Spleen (tissue), 7 donors: ENCODE data around the gene FMOD.

Experiments used
- POLR2A ChIP-seq, 3 donors: fragments of 450-650 bp; IDR thresholded peaks; one replicate each; pipeline ENCODE4 v1.5.1; 2017; ENCODE audit warnings: antibody characterized with exemption in 3 of 3, mild to moderate bottlenecking in 1 of 3
- POLR2AphosphoS5 ChIP-seq, 3 donors: sonication (generic); formaldehyde crosslinking; IDR thresholded peaks; one replicate each; pipeline ENCODE4 v1.5.1; 2017; ENCODE audit warnings: antibody characterized with exemption in 3 of 3
- TF ChIP-seq, protein P1 (sequence below), 11 experiments: fragments of 200-600 bp in 7 of 11; fragments of 450-650 bp in 4 of 11; sonication (generic) in 4 of 11; IDR thresholded peaks in 8 of 11; conservative IDR thresholded peaks in 3 of 11; 1 replicate in 7 of 11; 2 replicates in 4 of 11; pipeline versions ENCODE4 v1.4.0 to v1.8.0; 2016 to 2021; ENCODE audit warnings: antibody characterized with exemption in 11 of 11, inconsistent platforms in 4 of 11, mild to moderate bottlenecking in 1 of 11
- donor health status: DM: no; HTN: no; CAD: no; lungs with moderate emphysema.
- donor health status: DM: no; HTN: no; CAD: no.
- donor health status: DM: no; HTN: no; CAD: no.

DNA sequence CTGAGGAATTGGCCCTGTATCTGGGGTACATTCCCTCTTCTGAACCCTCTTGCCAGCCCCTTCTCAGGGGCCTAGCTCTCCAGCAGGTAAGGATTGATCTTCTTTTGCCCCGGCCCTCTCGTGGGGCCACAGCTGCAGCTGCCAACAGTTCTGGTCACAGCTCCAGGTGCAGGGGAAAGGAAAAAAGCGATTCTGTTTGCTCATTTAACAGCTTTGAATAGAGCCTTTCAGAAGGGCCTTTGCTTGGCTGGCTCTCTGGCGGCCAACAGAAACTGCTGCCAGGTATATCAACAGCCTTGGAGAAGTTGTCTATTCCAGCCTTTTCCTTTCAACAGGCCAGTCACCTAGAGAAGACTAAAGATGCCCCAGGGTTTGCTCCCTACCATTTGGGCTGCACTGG lies 16.1 kb upstream of the FMOD start:
- no peak for TF ChIP-seq POLR2AphosphoS5 (IDR thresholded peaks at IDR 0.05)
- TF ChIP-seq, protein P1, sequence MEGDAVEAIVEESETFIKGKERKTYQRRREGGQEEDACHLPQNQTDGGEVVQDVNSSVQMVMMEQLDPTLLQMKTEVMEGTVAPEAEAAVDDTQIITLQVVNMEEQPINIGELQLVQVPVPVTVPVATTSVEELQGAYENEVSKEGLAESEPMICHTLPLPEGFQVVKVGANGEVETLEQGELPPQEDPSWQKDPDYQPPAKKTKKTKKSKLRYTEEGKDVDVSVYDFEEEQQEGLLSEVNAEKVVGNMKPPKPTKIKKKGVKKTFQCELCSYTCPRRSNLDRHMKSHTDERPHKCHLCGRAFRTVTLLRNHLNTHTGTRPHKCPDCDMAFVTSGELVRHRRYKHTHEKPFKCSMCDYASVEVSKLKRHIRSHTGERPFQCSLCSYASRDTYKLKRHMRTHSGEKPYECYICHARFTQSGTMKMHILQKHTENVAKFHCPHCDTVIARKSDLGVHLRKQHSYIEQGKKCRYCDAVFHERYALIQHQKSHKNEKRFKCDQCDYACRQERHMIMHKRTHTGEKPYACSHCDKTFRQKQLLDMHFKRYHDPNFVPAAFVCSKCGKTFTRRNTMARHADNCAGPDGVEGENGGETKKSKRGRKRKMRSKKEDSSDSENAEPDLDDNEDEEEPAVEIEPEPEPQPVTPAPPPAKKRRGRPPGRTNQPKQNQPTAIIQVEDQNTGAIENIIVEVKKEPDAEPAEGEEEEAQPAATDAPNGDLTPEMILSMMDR (IDR thresholded peaks at IDR 0.05 in 8 of 11, conservative IDR thresholded peaks at IDR 0.05 in 3 of 11) = no peak
- no peak for TF ChIP-seq POLR2A (IDR thresholded peaks at IDR 0.05)
